ENCODE measurements around the gene PCDHGB5.
"Not testable (repeated sequence)": the region's sequence is repeated elsewhere in the genome, so short reads cannot be mapped to it uniquely, and the experiment has no call there.

Gene PCDHGB5

DNA sequence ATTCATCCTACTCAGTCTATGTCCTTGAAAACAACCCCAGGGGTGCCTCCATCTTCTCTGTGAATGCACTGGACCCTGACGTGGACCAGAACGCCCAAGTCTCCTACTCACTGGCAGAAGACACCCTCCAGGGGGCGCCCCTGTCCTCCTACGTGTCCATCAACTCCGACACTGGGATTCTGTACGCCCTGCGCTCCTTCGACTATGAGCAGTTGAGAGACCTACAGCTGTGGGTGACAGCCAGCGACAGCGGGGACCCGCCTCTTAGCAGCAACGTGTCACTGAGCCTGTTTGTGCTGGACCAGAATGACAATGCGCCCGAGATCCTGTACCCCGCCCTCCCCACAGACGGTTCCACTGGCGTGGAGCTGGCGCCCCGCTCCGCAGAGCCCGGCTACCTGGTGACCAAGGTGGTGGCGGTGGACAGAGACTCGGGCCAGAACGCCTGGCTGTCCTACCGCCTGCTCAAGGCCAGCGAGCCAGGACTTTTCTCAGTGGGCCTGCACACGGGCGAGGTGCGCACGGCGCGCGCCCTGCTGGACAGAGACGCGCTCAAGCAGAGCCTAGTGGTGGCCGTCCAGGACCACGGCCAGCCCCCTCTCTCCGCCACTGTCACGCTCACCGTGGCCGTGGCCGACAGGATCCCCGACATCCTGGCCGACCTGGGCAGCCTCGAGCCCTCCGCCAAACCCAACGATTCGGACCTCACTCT is 22.1 kb upstream of the PCDHGB5 start:
- DNase-seq (ENCODE audit: low read depth in 3 of 3), result not testable (repeated sequence)

DNA sequence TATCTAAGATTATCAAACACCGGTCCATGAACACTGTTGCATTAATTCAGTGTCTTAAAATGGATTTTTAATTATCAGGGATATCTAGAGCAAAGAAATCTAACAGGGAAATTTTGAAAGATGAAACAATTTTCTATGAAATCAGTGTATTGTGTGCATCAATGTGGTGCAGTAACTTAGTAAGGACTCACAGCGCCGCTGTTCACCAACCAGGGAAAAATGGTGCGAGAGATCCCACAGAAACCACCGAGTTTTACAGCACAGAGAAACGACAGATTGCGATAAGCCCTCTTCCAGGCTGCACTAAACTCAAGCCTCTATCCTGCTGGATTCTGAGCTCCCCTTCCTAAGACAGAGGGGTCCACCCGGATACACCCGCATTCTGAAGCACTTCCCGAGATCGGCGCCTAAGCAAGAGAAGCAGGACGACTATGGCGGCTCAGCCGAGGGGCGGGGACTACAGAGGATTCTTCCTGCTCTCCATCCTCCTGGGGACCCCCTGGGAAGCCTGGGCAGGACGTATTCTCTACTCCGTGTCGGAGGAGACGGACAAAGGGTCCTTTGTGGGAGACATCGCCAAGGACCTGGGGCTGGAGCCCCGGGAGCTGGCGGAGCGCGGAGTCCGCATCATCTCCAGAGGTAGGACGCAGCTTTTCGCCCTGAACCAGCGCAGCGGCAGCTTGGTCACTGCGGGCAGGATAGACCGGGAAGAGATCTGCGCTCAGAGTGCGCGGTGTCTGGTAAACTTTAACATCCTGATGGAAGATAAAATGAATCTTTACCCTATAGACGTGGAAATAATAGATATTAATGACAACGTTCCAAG is 15.1 kb upstream of the PCDHGB5 start, which contains the start of gene PCDHGA7:
Gene PCDHGA7, plus strand, starts transcription at position 274 of the 826 bp plus-strand sequence. Its CDS starts 158 bp downstream, at position 432.
- no peak for DNase-seq (ENCODE audit: low read depth in 3 of 3)

DNA sequence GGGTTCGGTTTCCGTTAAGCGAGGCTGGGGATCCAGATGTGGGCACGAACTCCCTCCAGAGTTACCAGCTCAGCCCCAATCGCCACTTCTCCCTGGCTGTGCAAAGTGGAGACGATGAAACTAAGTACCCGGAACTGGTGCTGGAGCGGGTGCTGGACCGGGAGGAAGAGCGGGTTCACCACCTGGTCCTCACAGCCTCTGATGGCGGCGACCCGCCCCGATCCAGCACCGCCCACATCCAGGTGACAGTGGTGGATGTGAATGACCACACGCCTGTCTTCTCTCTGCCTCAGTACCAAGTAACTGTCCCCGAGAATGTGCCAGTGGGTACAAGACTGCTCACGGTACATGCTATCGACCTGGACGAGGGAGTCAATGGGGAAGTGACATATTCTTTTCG is 14.4 kb upstream of the PCDHGB5 start:
- no peak for DNase-seq (ENCODE audit: low read depth in 3 of 3)

DNA sequence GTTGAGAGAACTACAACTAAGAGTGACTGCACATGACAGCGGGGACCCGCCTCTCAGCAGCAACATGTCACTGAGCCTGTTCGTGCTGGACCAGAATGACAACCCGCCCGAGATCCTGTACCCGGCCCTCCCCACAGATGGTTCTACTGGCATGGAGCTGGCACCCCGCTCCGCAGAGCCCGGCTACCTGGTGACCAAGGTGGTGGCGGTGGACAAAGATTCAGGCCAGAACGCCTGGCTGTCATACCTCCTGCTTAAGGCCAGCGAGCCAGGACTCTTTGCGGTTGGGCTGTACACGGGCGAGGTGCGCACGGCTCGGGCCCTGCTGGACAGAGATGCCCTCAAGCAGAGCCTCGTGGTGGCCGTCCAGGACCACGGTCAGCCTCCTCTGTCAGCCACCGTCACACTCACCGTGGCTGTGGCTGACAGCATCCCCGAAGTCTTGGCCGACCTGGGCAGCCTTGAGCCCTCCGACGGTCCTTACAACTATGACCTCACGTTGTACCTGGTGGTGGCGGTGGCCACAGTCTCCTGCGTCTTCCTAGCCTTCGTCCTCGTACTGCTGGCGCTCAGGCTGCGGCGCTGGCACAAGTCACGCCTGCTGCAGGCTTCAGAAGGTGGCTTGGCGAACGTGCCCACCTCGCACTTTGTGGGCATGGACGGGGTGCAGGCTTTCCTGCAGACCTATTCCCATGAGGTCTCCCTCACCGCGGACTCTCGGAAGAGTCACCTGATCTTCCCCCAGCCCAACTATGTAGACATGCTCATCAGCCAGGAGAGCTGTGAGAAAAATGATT is 13.1 kb upstream of the PCDHGB5 start:
- no peak for DNase-seq (ENCODE audit: low read depth in 3 of 3)

DNA sequence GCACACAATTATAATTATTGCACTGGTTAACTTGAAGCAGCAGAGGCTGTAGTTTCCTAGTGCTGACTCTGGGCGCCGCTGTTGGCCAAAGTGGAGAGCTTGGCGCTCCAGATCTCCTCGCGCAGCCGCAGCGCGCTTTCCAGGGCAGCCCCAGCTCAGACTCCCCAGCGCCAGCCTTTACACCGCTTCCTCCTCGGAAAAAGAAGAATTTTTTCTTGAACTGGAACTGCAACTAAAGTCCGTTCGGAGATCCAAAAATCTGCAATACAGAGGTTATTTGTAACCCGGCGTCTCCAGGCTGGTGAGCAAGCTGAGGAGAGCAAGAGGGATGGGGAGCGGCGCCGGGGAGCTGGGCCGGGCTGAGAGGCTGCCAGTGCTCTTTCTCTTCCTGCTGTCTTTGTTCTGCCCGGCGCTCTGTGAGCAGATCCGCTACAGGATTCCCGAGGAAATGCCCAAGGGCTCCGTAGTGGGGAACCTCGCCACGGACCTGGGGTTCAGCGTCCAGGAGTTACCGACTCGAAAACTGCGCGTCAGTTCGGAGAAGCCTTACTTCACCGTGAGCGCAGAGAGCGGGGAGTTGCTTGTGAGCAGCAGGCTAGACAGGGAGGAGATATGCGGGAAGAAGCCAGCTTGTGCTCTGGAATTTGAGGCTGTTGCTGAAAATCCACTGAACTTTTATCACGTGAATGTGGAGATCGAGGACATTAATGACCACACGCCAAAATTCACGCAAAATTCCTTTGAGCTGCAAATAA is 10.0 kb upstream of the PCDHGB5 start, which contains the start of gene PCDHGB4:
Gene PCDHGB4, plus strand, starts transcription at position 142 of the 755 bp plus-strand sequence. Its CDS starts 187 bp downstream, at position 329.
- DNase-seq (ENCODE audit: low read depth in 3 of 3), result peak in 1 of 3 experiments; percentile 24

DNA sequence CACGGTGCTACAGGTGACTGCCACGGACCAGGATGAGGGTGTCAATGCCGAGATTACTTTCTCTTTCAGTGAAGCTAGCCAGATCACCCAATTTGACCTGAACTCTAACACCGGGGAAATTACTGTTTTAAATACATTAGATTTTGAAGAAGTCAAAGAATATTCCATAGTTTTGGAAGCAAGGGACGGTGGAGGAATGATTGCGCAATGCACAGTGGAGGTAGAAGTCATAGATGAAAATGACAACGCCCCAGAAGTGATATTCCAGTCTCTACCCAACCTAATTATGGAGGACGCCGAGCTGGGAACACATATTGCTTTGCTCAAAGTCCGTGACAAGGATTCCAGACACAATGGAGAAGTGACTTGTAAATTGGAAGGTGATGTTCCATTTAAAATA is 9.1 kb upstream of the PCDHGB5 start:
- no peak for DNase-seq (ENCODE audit: low read depth in 3 of 3)

DNA sequence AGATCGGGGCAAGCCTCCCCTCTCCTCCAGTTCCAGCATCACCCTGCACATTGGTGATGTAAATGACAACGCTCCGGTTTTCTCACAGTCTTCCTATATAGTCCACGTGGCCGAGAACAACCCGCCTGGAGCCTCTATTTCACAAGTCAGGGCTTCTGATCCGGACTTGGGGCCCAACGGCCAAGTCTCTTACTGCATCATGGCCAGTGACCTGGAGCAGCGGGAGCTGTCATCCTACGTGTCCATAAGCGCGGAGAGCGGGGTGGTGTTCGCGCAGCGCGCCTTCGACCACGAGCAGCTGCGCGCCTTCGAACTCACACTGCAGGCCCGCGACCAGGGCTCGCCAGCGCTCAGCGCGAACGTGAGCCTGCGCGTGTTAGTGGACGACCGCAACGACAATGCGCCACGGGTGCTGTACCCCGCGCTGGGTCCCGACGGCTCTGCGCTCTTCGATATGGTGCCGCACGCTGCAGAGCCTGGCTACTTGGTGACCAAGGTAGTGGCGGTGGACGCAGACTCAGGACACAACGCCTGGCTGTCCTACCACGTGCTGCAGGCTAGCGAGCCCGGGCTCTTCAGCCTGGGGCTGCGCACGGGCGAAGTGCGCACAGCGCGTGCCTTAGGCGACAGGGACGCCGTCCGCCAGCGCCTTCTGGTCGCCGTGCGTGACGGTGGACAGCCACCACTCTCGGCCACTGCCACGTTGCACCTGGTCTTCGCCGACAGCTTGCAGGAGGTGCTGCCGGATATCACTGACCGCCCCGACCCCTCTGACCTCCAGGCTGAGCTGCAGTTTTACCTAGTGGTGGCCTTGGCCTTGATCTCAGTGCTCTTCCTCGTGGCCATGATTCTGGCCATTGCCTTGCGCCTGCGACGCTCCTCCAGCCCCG is 8.3 kb upstream of the PCDHGB5 start:
- DNase-seq (ENCODE audit: low read depth in 3 of 3), result no peak

DNA sequence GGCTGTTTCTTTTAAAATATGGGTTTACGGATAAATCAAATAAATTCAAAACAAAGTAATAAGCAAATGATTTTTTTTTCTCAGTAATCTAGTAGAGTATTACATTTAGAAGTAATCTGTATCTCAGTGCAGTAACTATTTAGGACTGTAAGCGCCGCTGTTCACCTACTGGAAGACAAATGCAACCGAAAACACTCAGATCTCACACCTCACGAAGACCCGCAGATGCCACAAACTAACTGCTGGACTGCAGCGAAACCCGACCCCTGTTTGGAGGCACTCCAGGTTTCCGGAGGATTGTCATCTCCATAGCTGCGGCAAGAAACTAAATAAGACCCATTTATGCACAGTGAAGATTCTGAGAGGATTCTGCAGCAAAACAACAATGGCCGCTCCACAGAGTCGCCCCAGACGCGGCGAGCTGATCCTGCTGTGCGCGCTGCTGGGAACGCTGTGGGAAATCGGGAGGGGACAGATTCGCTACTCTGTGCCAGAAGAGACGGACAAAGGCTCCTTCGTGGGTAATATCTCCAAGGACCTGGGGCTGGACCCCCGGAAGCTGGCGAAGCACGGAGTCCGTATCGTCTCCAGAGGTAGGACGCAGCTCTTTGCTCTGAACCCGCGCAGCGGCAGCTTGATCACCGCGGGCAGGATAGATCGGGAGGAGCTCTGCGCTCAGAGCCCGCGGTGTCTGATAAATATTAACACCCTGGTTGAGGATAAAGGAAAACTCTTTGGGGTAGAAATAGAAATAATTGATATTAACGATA is 5.1 kb upstream of the PCDHGB5 start, which contains the start of gene PCDHGA8:
Gene PCDHGA8, plus strand, starts transcription at position 205 of the 770 bp plus-strand sequence. Its CDS starts 181 bp downstream, at position 386.
- DNase-seq (ENCODE audit: low read depth in 3 of 3), result no peak

DNA sequence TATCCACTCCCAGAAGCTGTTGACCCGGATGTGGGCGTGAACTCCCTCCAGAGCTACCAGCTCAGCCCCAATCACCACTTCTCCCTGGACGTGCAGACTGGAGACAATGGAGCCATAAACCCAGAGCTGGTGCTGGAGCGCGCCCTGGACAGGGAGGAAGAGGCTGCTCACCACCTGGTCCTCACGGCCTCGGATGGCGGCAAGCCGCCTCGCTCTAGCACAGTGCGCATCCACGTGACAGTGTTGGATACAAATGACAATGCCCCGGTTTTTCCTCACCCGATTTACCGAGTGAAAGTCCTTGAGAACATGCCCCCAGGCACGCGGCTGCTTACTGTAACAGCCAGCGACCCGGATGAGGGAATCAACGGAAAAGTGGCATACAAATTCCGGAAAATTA is 4.5 kb upstream of the PCDHGB5 start:
- no peak for DNase-seq (ENCODE audit: low read depth in 3 of 3)

DNA sequence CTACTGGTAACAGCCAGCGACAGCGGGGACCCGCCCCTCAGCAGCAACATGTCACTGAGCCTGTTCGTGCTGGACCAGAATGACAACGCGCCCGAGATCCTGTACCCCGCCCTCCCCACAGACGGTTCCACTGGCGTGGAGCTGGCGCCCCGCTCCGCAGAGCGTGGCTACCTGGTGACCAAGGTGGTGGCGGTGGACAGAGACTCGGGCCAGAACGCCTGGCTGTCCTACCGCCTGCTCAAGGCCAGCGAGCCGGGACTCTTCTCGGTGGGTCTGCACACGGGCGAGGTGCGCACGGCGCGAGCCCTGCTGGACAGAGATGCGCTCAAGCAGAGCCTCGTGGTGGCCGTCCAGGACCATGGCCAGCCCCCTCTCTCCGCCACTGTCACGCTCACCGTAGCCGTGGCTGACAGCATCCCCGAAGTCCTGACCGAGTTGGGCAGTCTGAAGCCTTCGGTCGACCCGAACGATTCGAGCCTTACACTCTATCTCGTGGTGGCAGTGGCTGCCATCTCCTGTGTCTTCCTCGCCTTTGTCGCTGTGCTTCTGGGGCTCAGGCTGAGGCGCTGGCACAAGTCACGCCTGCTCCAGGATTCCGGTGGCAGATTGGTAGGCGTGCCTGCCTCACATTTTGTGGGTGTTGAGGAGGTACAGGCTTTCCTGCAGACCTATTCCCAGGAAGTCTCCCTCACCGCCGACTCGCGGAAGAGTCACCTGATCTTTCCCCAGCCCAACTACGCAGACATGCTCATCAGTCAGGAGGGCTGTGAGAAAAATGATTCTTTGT is 3.2 kb upstream of the PCDHGB5 start:
- DNase-seq (ENCODE audit: low read depth in 3 of 3), result not testable (repeated sequence)

DNA sequence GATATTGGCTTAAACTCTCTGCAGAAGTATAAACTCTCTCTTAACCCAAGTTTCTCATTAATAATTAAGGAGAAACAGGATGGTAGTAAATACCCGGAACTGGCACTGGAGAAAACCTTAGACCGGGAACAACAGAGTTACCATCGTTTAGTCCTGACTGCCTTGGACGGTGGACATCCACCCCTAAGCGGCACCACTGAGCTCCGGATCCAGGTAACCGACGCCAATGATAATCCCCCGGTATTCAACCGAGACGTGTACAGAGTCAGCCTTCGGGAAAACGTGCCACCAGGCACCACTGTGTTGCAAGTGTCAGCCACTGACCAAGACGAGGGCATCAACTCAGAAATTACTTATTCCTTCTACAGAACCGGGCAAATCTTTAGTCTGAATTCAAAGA is 861 bp downstream of the PCDHGB5 start:
- no peak for DNase-seq (ENCODE audit: low read depth in 3 of 3)

DNA sequence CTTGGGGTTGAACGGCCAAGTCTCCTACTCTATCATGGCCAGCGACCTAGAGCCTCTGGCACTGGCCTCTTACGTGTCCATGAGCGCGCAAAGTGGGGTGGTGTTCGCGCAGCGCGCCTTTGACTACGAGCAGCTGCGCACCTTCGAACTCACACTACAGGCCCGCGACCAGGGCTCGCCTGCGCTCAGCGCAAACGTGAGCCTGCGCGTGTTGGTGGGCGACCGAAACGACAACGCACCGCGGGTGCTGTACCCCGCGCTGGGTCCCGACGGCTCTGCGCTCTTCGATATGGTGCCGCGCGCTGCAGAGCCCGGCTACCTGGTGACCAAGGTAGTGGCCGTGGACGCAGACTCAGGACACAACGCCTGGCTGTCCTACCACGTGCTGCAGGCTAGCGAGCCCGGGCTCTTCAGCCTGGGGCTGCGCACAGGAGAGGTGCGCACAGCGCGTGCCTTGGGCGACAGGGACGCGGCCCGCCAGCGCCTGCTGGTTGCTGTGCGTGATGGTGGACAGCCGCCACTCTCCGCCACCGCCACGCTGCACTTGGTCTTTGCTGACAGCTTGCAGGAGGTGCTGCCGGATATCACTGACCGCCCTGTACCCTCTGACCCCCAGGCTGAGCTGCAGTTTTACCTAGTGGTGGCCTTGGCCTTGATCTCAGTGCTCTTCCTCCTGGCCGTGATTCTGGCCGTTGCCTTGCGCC is 2.0 kb downstream of the PCDHGB5 start:
- no peak for DNase-seq (ENCODE audit: low read depth in 3 of 3)

DNA sequence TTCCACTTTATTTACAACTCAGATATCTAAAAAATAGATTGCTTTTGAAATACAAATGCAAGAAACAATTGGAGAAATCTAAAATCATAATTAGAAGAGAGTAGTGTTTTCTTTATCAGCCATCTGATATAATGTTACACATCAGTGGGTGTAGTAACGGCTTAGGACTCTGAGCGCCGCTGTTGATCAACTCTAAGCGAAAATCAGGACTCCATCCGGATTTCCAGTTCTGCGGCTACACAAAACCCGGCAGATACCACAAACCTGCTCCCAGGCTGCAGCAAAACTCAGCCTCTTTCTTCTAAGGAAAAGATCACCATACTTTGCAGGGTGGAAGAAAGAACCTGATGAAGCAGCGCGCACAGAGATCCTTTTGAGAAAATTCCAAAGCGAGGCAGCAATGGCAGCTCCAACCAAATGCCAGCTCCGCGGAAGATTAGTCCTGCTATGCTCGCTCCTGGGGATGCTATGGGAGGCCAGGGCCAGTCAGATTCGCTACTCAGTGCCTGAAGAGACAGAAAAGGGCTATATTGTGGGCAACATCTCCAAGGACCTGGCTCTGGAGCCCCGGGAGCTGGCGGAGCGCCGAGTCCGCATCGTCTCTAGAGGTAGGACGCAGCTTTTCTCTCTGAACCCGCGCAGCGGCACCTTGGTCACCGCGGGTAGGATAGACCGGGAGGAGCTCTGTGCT is 5.0 kb downstream of the PCDHGB5 start, which contains the start of gene PCDHGA9:
Gene PCDHGA9, plus strand, starts transcription at position 226 of the 691 bp plus-strand sequence. Its CDS starts 175 bp downstream, at position 401.
- DNase-seq (ENCODE audit: low read depth in 3 of 3), result no peak

DNA sequence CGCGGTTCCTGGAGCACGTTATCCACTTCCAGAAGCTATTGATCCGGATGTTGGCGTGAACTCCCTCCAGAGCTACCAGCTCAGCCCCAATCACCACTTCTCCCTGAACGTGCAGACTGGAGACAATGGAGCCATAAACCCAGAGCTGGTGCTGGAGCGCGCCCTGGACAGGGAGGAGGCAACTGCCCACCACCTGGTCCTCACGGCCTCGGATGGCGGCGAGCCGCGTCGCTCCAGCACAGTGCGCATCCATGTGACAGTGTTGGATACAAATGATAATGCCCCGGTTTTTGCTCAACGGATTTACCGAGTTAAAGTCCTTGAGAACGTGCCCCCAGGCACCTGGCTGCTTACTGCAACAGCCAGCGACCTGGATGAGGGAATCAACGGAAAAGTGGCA is 5.6 kb downstream of the PCDHGB5 start:
- no peak for DNase-seq (ENCODE audit: low read depth in 3 of 3)

DNA sequence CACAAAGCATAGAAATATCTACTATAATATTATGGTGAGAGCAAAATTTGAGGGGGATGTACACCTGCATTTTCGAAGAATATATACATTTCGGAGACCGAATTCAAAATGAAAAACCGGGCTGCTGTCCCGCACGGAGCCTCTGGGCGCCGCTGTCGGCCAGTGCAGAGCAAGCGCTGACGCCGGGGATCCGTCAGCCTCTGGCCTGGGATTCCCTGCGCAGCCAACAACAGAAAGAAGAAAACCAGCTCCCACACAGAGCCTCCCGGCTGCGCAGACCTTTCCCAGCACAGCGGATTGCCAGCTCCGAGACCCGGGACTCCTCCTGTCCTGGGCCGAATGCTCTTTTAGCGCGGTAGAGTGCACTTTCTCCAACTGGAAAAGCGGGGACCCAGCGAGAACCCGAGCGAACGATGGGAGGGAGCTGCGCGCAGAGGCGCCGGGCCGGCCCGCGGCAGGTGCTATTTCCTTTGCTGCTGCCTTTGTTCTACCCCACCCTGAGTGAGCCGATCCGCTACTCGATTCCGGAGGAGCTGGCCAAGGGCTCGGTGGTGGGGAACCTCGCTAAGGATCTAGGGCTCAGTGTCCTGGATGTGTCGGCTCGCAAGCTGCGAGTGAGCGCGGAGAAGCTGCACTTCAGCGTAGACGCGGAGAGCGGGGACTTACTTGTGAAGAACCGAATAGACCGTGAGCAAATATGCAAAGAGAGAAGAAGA is 10.2 kb downstream of the PCDHGB5 start, which contains the start of gene PCDHGB6:
Gene PCDHGB6, plus strand, starts transcription at position 232 of the 716 bp plus-strand sequence. Its CDS starts 182 bp downstream, at position 414.
- peak in 1 of 3 experiments; percentile 39 for DNase-seq (ENCODE audit: low read depth in 3 of 3)

DNA sequence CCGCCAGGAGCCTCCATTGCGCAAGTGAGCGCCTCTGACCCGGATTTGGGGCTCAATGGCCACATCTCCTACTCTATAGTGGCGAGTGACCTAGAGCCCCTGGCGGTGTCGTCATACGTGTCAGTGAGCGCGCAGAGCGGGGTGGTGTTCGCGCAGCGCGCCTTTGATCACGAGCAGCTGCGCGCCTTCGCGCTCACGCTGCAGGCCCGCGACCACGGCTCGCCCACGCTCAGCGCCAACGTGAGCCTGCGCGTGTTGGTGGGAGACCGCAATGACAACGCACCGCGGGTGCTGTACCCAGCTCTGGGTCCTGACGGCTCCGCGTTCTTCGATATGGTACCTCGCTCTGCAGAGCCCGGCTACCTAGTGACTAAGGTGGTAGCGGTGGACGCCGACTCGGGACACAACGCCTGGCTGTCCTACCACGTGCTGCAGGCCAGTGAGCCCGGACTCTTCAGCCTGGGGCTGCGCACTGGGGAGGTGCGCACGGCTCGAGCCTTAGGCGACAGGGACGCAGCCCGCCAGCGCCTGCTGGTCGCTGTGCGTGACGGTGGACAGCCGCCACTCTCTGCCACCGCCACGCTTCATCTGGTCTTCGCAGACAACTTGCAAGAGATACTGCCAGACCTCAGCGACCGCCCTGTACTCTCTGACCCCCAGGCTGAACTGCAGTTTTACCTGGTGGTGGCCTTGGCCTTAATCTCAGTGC is 12.0 kb downstream of the PCDHGB5 start:
- DNase-seq (ENCODE audit: low read depth in 3 of 3), result no peak

All from stimulated activated CD4-positive, alpha-beta T cell treated with anti-CD3 and anti-CD28 coated beads, TNF-alpha, amount 100 ng/mL, for 24 hours (primary cell).